NT2/D1 (cell line): ENCODE measurements around the gene ZNF512B.

ENCODE experiments used
- SUZ12 ChIP-seq: IDR thresholded peaks from 2 replicates; pipeline ENCODE4 v1.6.1; 2011; ENCODE audit not compliant: insufficient read length, insufficient read depth; ENCODE audit errors: extremely low read depth
- YY1 ChIP-seq: IDR thresholded peaks from 2 replicates; pipeline ENCODE4 v1.6.1; 2011; ENCODE audit not compliant: insufficient read length, insufficient read depth

DNA sequence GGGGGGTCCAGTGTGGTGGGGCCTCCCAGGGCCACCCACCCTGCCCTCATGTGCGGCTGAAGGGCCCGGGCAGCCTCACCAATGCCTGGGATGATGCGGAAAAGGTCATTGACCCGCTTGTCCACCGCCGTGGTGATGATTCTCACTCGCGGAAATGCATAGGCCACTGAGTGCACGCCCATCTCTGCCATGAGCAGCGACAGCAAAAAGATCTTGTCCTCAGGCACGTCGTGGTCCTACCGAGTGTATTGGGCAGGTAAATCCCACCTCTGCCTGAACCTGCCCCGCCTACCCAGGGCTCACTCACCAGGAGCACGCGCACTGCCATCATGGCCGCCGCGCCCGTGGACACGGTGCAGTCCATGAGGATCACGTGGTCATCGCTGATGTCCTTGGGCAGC is 29.7 kb downstream of the ZNF512B start:
- TF ChIP-seq YY1 (no peak), SUZ12 (no peak)
